ENCODE measurements around the gene CTNNA3.

Gene CTNNA3

DNA sequence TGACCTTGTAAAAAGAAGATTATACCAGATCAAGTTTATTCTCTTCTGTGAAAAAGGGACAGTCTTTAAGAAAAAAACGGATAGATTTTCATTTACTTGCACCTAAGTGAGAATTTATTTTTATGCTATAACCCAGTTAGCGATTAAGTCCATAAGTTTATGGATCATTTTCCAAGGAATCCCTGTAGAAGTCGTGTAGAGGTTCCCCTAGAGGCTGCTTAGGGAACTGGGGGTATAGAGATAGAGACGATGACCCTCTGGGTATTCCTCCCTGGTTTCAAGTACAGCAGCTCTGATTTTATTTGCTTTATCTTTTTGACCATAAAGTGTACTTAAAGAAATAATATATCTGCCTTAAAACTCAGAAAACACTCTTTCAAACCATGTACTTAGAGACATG is 1418.5 kb downstream of the CTNNA3 start:
- Histone ChIP-seq H3K9me3 (ENCODE audit: control insufficient read depth, low read depth, low read length) (no peaks in the 10 kb centered on the region), H3K4me1 (ENCODE audit: control insufficient read depth, low read depth, low read length) (no peaks in the 10 kb centered on the region), H3K9ac (ENCODE audit: low read length) (no peak overlapping the region), H3K4me3 (ENCODE audit: low read length) (no peak overlapping the region), H3K36me3 (ENCODE audit: control insufficient read depth, low read depth, low read length) (no peaks in the 10 kb centered on the region), H3K27me3 (ENCODE audit: control insufficient read depth, insufficient read depth, low read length) (no peaks in the 10 kb centered on the region), H3K27ac (ENCODE audit: low read length) (no peak overlapping the region)

GRCh38 chr10:66273966-66274519 is 1422.0 kb downstream of the CTNNA3 start:
- H3K9ac ChIP-seq (ENCODE audit: low read length) = no peak overlapping the region

DNA sequence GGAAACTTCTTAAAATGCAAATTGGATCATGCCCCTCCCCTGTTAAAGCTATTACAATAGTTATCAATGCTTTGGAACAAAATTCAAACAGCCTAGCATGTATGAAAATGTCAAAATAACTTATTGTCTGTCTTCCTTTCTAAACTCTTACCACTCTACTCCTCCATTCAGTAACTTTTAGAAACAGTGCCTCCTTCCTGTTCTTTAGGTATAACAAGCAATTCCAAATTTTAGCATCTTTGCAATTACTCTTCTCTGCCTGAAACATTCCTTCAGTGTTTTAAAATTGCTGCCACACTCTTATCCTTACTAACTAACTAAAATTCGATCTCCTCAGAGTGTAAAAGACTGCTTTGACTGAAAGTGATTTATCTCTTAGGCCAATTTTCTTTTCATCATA is 1430.6 kb downstream of the CTNNA3 start:
- no peaks in the 10 kb centered on the region for H3K27me3 ChIP-seq (ENCODE audit: control insufficient read depth, insufficient read depth, low read length)
- no peak overlapping the region for H3K4me3 ChIP-seq (ENCODE audit: low read length)
- H3K9ac ChIP-seq (ENCODE audit: low read length) = no peak overlapping the region
- H3K36me3 ChIP-seq (ENCODE audit: control insufficient read depth, low read depth, low read length) = no peaks in the 10 kb centered on the region
- no peaks in the 10 kb centered on the region for H3K4me1 ChIP-seq (ENCODE audit: control insufficient read depth, low read depth, low read length)
- no peaks in the 10 kb centered on the region for H3K9me3 ChIP-seq (ENCODE audit: control insufficient read depth, low read depth, low read length)
- H3K27ac ChIP-seq (ENCODE audit: low read length) = no peak overlapping the region

More at GRCh38 chr10:66273966-66274519, 1422.0 kb downstream of the CTNNA3 start:
- no peak overlapping the region for H3K4me3 ChIP-seq (ENCODE audit: low read length)
- no peaks in the 10 kb centered on the region for H3K36me3 ChIP-seq (ENCODE audit: control insufficient read depth, low read depth, low read length)
- H3K4me1 ChIP-seq (ENCODE audit: control insufficient read depth, low read depth, low read length) = no peaks in the 10 kb centered on the region
- no peak overlapping the region for H3K27ac ChIP-seq (ENCODE audit: low read length)
- no peaks in the 10 kb centered on the region for H3K9me3 ChIP-seq (ENCODE audit: control insufficient read depth, low read depth, low read length)
- no peaks in the 10 kb centered on the region for H3K27me3 ChIP-seq (ENCODE audit: control insufficient read depth, insufficient read depth, low read length)

GRCh38 chr10:66259836-66260235 is 1436.2 kb downstream of the CTNNA3 start:
- Histone ChIP-seq H3K9me3 (ENCODE audit: control insufficient read depth, low read depth, low read length) (no peaks in the 10 kb centered on the region), H3K36me3 (ENCODE audit: control insufficient read depth, low read depth, low read length) (no peaks in the 10 kb centered on the region), H3K27ac (ENCODE audit: low read length) (no peak overlapping the region), H3K4me3 (ENCODE audit: low read length) (no peak overlapping the region), H3K9ac (ENCODE audit: low read length) (no peak overlapping the region), H3K27me3 (ENCODE audit: control insufficient read depth, insufficient read depth, low read length) (no peaks in the 10 kb centered on the region), H3K4me1 (ENCODE audit: control insufficient read depth, low read depth, low read length) (no peaks in the 10 kb centered on the region)

GRCh38 chr10:66258693-66259092 is 1437.3 kb downstream of the CTNNA3 start:
- Histone ChIP-seq H3K9me3 (ENCODE audit: control insufficient read depth, low read depth, low read length) (no peaks in the 10 kb centered on the region), H3K4me3 (ENCODE audit: low read length) (no peak overlapping the region), H3K9ac (ENCODE audit: low read length) (no peak overlapping the region), H3K27me3 (ENCODE audit: control insufficient read depth, insufficient read depth, low read length) (no peaks in the 10 kb centered on the region), H3K4me1 (ENCODE audit: control insufficient read depth, low read depth, low read length) (no peaks in the 10 kb centered on the region), H3K36me3 (ENCODE audit: control insufficient read depth, low read depth, low read length) (no peaks in the 10 kb centered on the region), H3K27ac (ENCODE audit: low read length) (no peak overlapping the region)

DNA sequence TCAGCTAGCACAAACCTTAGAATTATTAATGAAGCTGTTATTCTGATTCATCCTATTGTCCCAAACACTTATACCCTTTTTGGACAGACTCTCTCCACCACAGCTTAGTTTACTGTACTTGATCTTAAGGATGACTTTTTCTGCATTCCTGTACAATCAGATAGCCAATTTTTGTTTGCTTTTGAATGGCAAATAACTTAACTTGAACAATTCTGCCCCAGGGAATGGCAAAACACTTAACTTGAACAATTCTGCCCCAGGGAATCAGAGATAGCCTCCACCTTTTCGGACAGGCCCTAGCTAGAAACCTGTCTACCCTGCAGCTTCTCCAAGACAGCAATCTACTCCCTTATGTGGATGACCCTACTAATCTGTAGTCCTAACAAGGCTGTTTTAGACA is 1438.2 kb downstream of the CTNNA3 start:
- Histone ChIP-seq H3K4me3 (ENCODE audit: low read length) (no peak overlapping the region), H3K27me3 (ENCODE audit: control insufficient read depth, insufficient read depth, low read length) (no peaks in the 10 kb centered on the region), H3K36me3 (ENCODE audit: control insufficient read depth, low read depth, low read length) (no peaks in the 10 kb centered on the region), H3K27ac (ENCODE audit: low read length) (no peak overlapping the region), H3K9me3 (ENCODE audit: control insufficient read depth, low read depth, low read length) (no peaks in the 10 kb centered on the region), H3K9ac (ENCODE audit: low read length) (no peak overlapping the region), H3K4me1 (ENCODE audit: control insufficient read depth, low read depth, low read length) (no peaks in the 10 kb centered on the region)

- Histone ChIP-seq H3K27me3 (ENCODE audit: control insufficient read depth, insufficient read depth, low read length) (no peaks in the 10 kb centered on the region), H3K9me3 (ENCODE audit: control insufficient read depth, low read depth, low read length) (peaks cover 3% of the 10 kb centered on the region), H3K36me3 (ENCODE audit: control insufficient read depth, low read depth, low read length) (no peaks in the 10 kb centered on the region), H3K4me1 (ENCODE audit: control insufficient read depth, low read depth, low read length) (no peaks in the 10 kb centered on the region), H3K4me3 (ENCODE audit: low read length) (no peak overlapping the region), H3K27ac (ENCODE audit: low read length) (no peak overlapping the region), H3K9ac (ENCODE audit: low read length) (no peak overlapping the region)
These were observed 1443.0 kb downstream of the CTNNA3 start for GRCh38 chr10:66252986-66253385.

GRCh38 chr10:66246177-66246576 is 1449.8 kb downstream of the CTNNA3 start:
- H3K9ac ChIP-seq (ENCODE audit: low read length) = no peak overlapping the region
- H3K4me3 ChIP-seq (ENCODE audit: low read length) = no peak overlapping the region
- H3K9me3 ChIP-seq (ENCODE audit: control insufficient read depth, low read depth, low read length) = peaks cover 3% of the 10 kb centered on the region
- no peak overlapping the region for H3K27ac ChIP-seq (ENCODE audit: low read length)
- peaks cover 13% of the 10 kb centered on the region for H3K4me1 ChIP-seq (ENCODE audit: control insufficient read depth, low read depth, low read length)
- no peaks in the 10 kb centered on the region for H3K27me3 ChIP-seq (ENCODE audit: control insufficient read depth, insufficient read depth, low read length)
- no peaks in the 10 kb centered on the region for H3K36me3 ChIP-seq (ENCODE audit: control insufficient read depth, low read depth, low read length)

GRCh38 chr10:66244953-66245352 is 1451.0 kb downstream of the CTNNA3 start:
- H3K4me1 ChIP-seq (ENCODE audit: control insufficient read depth, low read depth, low read length) = peaks cover 13% of the 10 kb centered on the region
- peaks cover 3% of the 10 kb centered on the region for H3K9me3 ChIP-seq (ENCODE audit: control insufficient read depth, low read depth, low read length)
- no peaks in the 10 kb centered on the region for H3K27me3 ChIP-seq (ENCODE audit: control insufficient read depth, insufficient read depth, low read length)
- H3K27ac ChIP-seq (ENCODE audit: low read length) = no peak overlapping the region
- H3K36me3 ChIP-seq (ENCODE audit: control insufficient read depth, low read depth, low read length) = no peaks in the 10 kb centered on the region
- H3K4me3 ChIP-seq (ENCODE audit: low read length) = no peak overlapping the region
- H3K9ac ChIP-seq (ENCODE audit: low read length) = no peak overlapping the region

- H3K9ac ChIP-seq (ENCODE audit: low read length) = no peak overlapping the region
- peaks cover 13% of the 10 kb centered on the region for H3K4me1 ChIP-seq (ENCODE audit: control insufficient read depth, low read depth, low read length)
- H3K36me3 ChIP-seq (ENCODE audit: control insufficient read depth, low read depth, low read length) = no peaks in the 10 kb centered on the region
- H3K4me3 ChIP-seq (ENCODE audit: low read length) = no peak overlapping the region
- H3K27ac ChIP-seq (ENCODE audit: low read length) = no peak overlapping the region
- no peaks in the 10 kb centered on the region for H3K27me3 ChIP-seq (ENCODE audit: control insufficient read depth, insufficient read depth, low read length)
- no peaks in the 10 kb centered on the region for H3K9me3 ChIP-seq (ENCODE audit: control insufficient read depth, low read depth, low read length)
These were observed 1453.1 kb downstream of the CTNNA3 start for GRCh38 chr10:66242885-66243284.

DNA sequence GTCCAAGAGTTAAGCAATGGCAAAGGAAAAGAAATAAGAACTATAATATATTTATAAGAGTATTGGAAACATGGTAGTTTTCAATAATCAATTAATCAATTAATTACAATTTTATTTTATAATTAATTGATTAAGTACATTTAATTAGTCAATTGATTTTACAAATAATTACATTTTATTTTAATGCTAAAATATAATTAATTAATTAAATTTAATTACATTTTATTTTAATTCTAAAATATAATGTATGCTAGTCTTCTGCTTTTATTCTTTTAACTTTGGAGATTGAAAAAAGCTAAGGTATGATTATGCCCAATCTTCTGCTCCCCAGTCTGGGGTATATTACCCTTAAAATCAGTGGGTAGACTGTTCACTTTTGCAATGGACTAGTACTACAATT is 1456.9 kb downstream of the CTNNA3 start:
- H3K4me1 ChIP-seq (ENCODE audit: control insufficient read depth, low read depth, low read length) = peaks cover 13% of the 10 kb centered on the region
- H3K27ac ChIP-seq (ENCODE audit: low read length) = no peak overlapping the region
- no peaks in the 10 kb centered on the region for H3K9me3 ChIP-seq (ENCODE audit: control insufficient read depth, low read depth, low read length)
- H3K27me3 ChIP-seq (ENCODE audit: control insufficient read depth, insufficient read depth, low read length) = no peaks in the 10 kb centered on the region
- no peaks in the 10 kb centered on the region for H3K36me3 ChIP-seq (ENCODE audit: control insufficient read depth, low read depth, low read length)
- no peak overlapping the region for H3K9ac ChIP-seq (ENCODE audit: low read length)
- H3K4me3 ChIP-seq (ENCODE audit: low read length) = no peak overlapping the region

GRCh38 chr10:66238343-66238742 is 1457.7 kb downstream of the CTNNA3 start:
- Histone ChIP-seq H3K27ac (ENCODE audit: low read length) (no peak overlapping the region), H3K36me3 (ENCODE audit: control insufficient read depth, low read depth, low read length) (no peaks in the 10 kb centered on the region), H3K27me3 (ENCODE audit: control insufficient read depth, insufficient read depth, low read length) (no peaks in the 10 kb centered on the region), H3K9me3 (ENCODE audit: control insufficient read depth, low read depth, low read length) (no peaks in the 10 kb centered on the region), H3K4me3 (ENCODE audit: low read length) (no peak overlapping the region), H3K4me1 (ENCODE audit: control insufficient read depth, low read depth, low read length) (peaks cover 12% of the 10 kb centered on the region), H3K9ac (ENCODE audit: low read length) (no peak overlapping the region)
